ENCODE results near the gene AHSG.

AHSG gene

DNA sequence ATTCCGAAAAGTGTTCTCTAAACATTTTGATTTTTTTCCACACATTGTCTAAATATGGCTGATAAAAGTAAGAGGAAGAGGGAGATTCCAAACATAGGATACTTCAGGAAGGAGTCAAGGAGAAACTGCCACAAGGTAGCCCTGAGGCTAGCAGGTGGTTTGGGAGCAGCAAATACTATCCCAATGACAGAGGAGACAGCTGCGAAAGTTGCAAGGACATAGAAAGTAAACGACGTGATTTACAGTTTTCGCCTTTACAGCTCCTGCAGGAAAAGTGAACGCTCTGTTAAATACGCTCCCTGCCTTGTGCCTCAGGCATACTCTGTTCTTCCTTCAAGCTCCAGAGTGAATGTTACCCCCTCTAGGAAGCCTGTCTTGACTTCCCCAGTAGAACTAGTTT is 23.7 kb downstream of the AHSG start:
- no peak for DNase-seq (ENCODE audit: low read depth, low spot score)

DNA sequence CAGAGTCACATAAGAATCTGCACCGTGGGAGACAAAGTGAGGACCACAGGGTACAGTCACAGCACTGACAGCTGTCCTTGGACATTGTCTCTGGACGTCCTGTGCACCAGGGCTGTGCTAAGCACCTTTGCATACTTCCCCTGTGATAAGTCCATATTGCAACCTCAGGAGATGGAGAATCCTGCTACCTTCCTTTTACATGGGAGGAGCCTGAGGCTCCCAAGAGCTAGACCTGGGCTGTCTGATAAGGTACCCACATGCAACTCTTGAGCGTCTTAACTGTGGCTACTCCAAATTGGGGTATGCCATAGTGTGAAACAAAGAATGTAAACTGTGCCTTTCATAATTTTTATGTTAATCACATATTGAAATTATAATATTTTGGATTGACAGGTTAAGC is 24.8 kb downstream of the AHSG start:
- DNase-seq (ENCODE audit: low read depth, low spot score): no peak
- no peak overlapping the region for H3K27ac ChIP-seq

More for the DNA sequence above, 23.7 kb downstream of the AHSG start:
- no peak overlapping the region for H3K27ac ChIP-seq

DNA sequence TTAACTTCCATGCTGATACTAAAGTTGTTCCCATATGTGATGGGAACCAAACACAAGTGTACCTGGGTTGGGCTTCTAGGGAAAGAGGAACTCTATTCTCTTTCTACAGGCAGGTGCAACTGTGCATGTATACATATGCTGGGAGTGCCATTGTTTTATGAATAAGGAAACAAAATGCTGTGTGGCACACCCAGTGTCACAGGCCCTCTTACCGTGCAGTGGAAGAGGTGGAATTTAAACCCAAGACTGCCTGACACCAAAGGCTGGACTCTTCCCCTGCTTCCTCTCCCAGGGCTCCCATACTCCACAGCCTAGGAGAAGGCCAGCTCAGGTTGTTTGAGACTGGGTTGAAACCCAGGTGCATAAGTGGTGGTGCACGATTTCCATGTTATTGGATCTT is 25.4 kb downstream of the AHSG start:
- H3K27ac ChIP-seq: no peak overlapping the region
- no peak for DNase-seq (ENCODE audit: low read depth, low spot score)

DNA sequence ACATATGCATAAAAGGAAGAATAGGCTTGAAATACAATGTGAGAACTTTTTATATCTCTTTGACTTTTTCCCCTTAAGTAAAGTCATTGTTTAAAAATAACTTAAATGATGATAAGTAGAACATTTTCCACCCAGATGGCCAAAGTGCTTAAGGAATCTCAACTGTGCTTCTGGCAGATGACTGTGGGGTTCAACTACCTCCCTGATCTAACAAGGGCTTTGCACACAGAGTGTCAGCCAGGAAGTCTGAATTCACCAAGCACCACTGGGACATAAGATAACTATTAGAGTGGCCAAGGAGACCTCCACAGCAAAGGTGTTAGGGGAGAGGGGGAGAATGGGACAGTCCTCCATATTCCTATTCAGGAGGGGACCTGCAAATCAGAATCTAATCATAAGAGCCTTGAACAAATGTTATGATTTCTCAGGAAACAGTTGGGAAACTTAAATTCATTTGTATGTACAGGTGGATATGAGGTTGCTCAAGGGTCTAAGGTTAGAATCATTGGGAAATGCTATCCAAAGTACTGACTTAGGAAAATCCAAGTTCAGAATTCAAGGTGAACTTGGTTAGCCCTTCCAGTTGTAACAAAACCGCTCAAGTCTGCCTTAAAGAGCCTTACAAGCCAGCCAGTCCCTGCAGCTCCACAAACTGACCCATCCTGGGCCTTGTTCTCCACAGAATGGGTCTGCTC is 27.1 kb downstream of the AHSG start, which contains the start of gene FETUB:
TSS of gene FETUB (plus strand) at position 622 of the 695 bp plus-strand sequence. CDS start at position 684, 62 bp downstream.
- no peak for DNase-seq (ENCODE audit: low read depth, low spot score)
- H3K27ac ChIP-seq: peak within 1 kb of the TSS; percentile 70

DNA sequence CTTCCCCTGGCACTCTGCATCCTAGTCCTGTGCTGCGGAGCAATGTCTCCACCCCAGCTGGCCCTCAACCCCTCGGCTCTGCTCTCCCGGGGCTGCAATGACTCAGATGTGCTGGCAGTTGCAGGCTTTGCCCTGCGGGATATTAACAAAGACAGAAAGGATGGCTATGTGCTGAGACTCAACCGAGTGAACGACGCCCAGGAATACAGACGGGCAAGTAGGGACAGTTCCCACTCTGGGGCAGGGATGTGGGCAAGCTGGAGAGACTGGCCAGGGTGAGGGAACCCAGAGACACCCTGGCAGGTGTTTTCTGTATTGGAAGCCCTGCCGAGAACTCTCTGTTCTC is 27.6 kb downstream of the AHSG start:
- peak overlapping the region; percentile 70 for H3K27ac ChIP-seq
- peak; percentile 69 for DNase-seq (ENCODE audit: low read depth, low spot score)

DNA sequence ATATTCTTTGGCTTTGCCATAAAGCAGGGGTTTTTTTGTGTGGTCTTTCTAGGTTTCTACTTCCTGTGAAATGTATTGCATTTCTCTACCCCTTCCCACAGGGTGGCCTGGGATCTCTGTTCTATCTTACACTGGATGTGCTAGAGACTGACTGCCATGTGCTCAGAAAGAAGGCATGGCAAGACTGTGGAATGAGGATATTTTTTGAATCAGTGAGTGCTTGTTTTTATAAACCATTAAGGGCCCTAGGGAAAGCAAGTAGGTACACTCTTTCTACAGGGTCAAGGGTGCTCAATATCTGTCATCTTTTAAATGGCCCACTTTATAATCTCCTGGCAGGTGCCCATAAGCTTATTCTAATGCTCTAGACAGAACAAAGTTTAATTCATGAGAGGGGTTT is 28.1 kb downstream of the AHSG start:
- peak overlapping the region; percentile 70 for H3K27ac ChIP-seq
- no peak for DNase-seq (ENCODE audit: low read depth, low spot score)

DNA sequence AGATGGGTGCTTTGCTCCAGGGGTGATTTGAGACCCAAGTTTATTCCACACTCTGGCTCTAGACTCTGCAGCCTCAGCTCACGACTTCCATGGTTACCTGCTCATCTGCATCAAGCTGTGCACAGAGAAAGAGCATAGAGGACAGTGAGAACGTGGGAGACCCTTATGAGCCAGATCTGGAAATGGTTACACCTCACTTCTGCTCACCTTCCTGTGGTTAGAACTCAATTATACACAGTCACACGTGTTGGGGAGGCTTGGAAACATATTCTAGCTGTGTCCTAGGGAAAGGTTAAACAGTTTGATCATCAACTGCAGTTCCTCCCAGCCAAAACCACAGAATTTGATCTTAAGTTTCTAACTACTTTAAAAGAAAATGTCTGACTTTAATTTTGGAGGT is 29.2 kb downstream of the AHSG start:
- no peak for DNase-seq (ENCODE audit: low read depth, low spot score)

DNA sequence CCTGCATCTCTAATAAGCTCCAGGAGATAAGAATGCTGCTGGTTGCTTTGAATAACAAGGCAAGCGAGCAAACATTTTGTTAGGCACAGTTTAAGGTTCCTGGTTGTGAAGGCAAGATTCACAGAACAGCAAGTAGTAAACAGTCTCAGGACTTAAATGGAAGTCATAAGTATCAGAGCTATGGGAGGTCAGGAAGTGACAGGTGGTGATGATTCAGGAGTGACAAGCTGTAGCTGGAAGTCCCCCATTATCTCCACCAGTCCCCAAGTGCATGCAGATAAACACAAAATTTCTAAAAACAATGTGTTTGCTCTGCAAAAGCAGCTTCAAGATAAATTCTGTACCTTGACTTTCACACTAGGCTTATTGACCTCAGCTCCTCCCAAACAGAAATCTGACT is 30.6 kb downstream of the AHSG start:
- DNase-seq (ENCODE audit: low read depth, low spot score): no peak
- H3K27ac ChIP-seq: no peak overlapping the region

More for the DNA sequence above, 29.2 kb downstream of the AHSG start:
- no peak overlapping the region for H3K27ac ChIP-seq

DNA sequence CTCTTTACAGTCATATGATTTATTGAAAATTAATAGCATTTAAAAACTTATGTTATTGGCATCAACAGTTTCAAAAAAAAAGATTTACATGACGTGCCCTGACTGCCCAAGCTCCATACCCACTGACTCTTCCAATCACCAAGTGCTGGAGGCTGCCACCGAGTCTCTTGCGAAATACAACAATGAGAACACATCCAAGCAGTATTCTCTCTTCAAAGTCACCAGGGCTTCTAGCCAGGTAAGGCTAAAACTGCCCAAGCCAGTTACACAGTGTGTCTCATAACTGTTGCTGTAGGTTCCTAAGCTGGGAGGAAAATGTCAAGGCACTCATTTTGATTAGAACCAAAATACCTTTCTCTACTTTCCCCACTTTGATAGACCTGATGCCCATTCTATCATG is 31.8 kb downstream of the AHSG start:
- peak overlapping the region; percentile 31 for H3K27ac ChIP-seq

DNA sequence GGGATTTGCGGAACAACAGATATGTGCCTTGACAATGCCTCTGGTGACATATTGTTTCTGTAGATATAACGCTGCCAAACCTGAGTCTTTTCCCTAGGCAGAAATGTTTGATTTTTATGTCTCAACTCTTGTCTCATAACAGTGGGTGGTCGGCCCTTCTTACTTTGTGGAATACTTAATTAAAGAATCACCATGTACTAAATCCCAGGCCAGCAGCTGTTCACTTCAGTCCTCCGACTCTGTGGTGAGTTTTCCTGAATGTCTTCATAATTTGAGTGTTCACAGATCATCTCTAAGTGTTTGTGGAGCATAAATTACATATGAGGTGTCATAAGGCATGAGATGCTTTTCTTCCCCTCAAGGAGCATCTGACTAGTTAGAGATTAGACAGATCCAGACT is 33.2 kb downstream of the AHSG start:
- no peak overlapping the region for H3K27ac ChIP-seq

More for the DNA sequence above, 31.8 kb downstream of the AHSG start:
- DNase-seq (ENCODE audit: low read depth, low spot score): peak; percentile 68

DNA sequence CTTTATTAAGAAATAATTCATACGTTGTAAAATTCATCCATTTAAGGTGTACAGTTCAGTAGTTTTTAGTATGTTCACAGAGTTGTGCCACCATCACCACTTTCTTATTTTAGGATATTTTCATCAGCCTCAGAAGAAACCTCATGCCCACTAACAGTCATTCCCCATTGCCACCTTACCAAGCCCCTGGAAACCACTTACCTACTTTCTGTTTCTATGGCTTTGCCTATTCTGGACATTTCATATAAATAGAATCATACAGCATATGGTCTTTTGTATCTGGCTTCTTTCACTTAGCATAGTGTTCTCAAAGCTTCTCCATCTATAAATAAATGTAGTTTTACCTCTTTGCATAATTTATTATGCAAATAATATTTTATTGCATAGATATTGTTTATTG is 34.0 kb downstream of the AHSG start:
- no peak overlapping the region for H3K27ac ChIP-seq
- no peak for DNase-seq (ENCODE audit: low read depth, low spot score)

More for the DNA sequence above, 33.2 kb downstream of the AHSG start:
- no peak for DNase-seq (ENCODE audit: low read depth, low spot score)

DNA sequence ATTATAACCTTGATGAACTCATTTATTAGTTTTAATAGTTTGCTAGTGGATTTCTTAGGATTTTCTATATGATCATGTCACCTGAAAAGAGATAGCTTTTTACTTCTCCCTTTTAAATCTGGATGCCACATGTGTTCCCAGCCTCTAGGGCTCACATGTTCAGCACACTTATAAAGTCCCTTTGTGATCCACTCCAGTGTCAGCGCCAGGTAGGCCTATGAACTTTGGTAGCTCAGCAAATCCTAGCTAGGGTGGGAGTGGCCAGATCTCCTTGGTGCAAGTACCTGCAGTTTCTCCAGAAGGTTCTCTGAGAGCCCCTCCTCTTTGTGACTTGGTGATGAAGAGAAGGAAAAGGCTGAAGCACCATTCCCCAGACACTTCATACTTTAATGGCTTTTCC is 36.0 kb downstream of the AHSG start:
- DNase-seq (ENCODE audit: low read depth, low spot score): no peak
- H3K27ac ChIP-seq: no peak overlapping the region

DNA sequence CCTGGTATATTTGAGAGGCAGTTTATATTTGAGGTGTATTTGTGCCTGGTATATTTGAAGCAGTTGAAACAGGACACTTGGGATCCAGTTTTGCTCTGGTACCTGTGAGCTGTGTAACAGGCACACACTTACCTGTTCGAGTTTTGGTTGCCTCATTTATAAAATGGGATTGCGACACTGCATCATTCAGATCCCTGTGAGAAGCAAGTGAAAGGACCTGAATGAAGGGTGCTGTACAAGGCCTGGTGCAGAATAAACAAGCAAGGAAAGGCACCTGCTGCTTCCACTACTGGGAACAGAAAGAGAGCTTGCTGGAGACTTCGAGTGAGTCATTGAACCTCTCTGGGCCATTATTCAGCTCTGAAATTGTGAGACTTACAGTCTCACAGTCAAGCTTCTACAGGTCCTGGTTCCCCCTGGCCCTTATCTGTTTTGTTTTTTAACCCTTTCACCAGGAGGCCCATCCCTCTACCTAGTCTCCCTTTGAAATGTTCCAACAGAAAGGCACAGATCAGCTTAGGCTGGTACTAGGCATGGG is 38.9 kb downstream of the AHSG start:
- DNase-seq (ENCODE audit: low read depth, low spot score): no peak

DNA sequence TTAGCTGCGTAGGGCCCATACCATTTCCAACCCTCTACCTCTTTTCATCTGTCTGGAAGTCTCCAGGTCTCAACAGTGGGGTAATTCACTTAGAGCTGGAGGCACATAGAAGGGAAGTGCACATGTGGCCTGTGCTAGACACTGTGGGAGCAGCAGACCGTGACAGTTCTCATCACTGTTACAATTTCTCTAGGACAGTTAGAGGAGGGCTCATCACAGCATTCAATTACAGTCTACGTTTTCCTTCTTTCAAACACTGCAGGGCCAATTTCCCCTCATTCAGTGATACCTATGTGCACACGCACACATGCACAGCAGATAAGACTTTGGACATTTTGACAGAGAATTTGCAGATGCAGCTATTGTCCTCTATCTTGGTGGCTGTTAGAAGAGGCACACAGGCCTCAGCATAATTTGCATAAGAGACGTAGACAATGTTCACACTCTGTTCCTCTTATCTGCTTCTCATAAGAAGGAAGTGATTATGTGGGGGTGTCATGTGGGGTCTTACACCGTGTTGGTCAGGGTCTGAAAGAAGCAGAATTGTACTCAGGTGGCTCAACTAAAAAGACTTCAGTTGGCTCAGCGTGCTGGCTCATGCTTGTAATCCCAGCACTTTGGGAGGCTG is 40.3 kb downstream of the AHSG start:
- no peak for DNase-seq (ENCODE audit: low read depth, low spot score)
- no peak overlapping the region for H3K27ac ChIP-seq

More for the DNA sequence above, 38.9 kb downstream of the AHSG start:
- no peak overlapping the region for H3K27ac ChIP-seq

DNA sequence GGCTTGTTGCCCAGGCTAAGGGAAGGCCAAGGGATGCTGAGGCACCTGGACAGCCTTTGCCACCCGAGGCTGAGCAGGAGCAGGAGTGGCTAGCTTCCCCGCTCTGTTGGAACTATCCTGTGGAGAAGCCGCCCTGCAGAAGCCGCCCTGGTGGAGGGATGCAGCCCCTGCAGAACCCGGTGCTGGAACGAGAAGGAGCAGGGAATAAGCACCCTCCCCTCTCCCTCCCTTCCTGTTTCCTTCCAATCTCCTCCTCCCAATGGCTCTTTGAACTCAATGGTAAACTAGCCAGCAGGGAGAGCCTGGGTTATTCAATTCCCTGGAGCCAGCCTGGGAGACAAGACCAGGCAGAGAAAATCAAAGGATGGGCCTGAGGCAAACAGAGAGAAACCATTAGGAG is 41.1 kb downstream of the AHSG start:
- DNase-seq (ENCODE audit: low read depth, low spot score): no peak

DNA sequence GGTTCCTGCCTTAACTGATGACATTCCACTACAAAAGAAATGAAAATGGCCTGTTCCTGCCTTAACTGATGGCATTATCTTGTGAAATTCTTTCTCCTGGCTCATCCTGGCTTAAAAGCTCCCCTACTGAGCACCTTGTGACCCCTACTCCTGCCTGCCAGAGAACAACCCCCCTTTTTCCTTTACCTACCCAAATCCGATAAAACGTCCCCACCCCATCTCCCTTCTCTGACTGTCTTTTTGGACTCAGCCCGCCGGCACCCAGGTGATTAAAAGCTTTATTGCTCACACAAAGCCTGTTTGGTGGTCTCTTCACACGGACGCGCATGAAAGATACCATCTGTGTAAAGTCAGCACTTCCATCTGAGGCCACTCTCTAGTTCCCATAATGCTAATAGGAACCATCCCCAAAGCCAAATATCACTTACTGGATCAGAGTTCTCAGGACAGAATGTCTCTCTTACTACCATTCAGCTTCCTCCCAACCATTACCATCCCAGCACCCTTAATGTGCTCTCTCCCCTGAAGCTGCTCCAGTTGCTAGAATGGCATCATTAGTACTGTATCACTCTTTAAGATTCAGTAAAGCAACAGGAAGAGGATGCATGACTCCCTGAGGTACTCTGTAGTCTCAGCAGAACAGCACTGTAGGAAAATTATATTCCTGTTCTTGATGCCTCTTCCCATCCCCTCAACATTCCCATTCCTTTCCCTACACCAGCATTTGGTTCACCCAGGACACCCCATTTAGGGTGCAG is 50.7 kb downstream of the AHSG start:
- no peak for DNase-seq (ENCODE audit: low read depth, low spot score)
- H3K27ac ChIP-seq: no peak overlapping the region

More for the DNA sequence above, 41.1 kb downstream of the AHSG start:
- H3K27ac ChIP-seq: no peak overlapping the region

DNA sequence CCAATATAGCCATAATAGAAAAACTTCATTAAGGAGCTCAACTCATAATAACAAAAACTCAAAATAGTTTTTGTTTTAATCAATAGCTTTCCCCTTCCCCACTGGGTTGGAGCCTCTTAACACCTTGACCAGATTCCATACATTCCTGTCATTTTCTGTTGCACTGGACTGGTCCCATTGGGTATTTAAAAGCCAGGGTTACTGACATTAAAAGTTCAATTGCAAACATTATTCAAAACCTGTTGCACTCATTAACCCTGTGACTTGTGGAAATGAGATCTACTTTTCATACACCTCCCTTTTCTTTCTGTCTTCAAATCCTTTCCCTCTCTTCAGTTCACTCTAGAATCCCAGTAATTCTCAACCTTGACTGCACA is 51.2 kb downstream of the AHSG start:
- H3K27ac ChIP-seq: no peak overlapping the region
- DNase-seq (ENCODE audit: low read depth, low spot score): no peak

DNA sequence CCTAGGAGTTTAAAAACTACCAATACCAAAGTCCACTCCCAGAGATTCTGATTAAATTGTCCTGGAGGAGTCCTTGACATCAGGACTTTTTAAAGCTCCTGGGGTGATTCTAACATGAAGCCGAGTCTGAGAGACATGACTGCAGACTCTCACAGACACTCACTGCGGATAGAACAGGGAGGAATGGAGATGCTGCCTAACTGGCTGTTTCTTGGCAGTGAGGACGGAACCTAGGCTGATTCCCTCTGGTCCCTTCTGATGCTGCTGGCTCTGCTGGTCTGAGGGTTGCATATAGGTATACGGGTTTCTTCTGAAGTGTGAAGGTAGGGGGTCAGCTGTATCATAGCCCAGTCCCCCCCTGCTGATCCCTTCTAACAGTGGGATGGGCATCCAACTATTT is 51.6 kb downstream of the AHSG start:
- H3K27ac ChIP-seq: no peak overlapping the region
- no peak for DNase-seq (ENCODE audit: low read depth, low spot score)

DNA sequence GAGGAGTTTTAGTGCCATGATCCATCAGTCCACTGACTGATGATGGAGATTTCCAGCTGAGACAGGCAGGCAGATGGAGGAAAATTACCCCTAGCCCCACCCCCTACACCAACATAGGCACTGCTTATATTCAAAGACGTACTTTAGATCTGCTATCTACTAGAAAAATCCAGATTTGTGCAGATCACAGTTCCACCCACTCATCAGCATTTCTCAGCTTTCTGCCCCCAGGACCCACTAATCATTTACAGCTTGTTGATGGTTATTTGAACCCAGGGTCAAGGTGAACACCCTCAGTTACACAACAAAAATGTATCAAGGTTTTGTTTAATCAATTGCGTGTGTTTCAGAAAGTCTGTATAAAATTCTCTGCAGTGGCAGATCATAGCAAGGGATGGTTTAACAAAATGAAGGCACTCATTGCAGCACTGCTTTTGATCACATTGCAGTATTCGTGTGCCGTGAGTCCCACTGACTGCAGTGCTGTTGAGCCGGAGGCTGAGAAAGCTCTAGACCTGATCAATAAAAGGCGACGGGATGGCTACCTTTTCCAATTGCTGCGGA is 52.8 kb downstream of the AHSG start, which contains the start of gene HRG:
TSS of gene HRG (plus strand) at position 390 of the 564 bp plus-strand sequence. CDS start at position 408, 18 bp downstream.
- no peak within 1 kb of the TSS for H3K27ac ChIP-seq
- no peak for DNase-seq (ENCODE audit: low read depth, low spot score)

DNA sequence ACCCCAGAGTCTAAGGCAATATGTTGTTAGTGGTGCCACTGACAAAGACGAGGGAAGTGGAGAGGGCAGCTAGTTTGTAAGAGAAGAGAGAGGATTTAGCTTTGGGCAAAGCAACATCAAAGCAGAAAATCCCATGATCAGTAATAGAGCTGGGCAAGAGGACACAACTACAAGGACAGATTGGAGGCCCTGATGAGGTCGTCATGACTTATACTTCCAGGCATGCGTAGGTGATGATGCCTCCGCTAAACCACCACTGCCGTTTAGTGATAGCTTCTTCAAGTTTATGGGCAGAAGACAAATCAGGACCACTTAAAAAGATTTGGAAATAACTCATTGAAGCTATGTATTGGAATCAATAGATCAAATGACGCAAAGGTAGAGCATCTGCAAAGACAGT is 55.6 kb downstream of the AHSG start:
- H3K27ac ChIP-seq: peak overlapping the region; percentile 88
- DNase-seq (ENCODE audit: low read depth, low spot score): no peak
